GDM1 (cell line): Measurements from ENCODE around the gene CFHR1.
"Not testable (repeated sequence)": the region's sequence is repeated elsewhere in the genome, so short reads cannot be mapped to it uniquely, and the experiment has no call there.

Experiments used
- DNase-seq: peaks from one replicate; lab custom pipeline; 2025; lab: John Stamatoyannopoulos, UW

Gene CFHR1

GRCh38 chr1:196819531-196819930, at the start of gene CFHR1:
Gene CFHR1, plus strand, starts transcription at chr1:196819731. Its CDS starts 114 bp downstream, at chr1:196819845.
- not testable (repeated sequence) for DNase-seq

GRCh38 chr1:196769823-196770222, 49.7 kb upstream of the CFHR1 start:
- not testable (repeated sequence) for DNase-seq

- no peak for DNase-seq
Measured at GRCh38 chr1:196773713-196774112, 45.8 kb upstream of the CFHR1 start.

GRCh38 chr1:196774175-196774574, 45.4 kb upstream of the CFHR1 start:
- DNase-seq: no peak

GRCh38 chr1:196774603-196775002, 44.9 kb upstream of the CFHR1 start, which contains the start of gene CFHR3:
Gene CFHR3, plus strand, starts transcription at chr1:196774840. Its CDS starts 47 bp downstream, at chr1:196774887.
- DNase-seq: no peak

- DNase-seq: no peak
Measured at GRCh38 chr1:196777603-196778002, 41.9 kb upstream of the CFHR1 start.

- DNase-seq: no peak
Measured at GRCh38 chr1:196779093-196779492, 40.4 kb upstream of the CFHR1 start.

- not testable (repeated sequence) for DNase-seq
Measured at GRCh38 chr1:196791252-196791651, 28.3 kb upstream of the CFHR1 start.

GRCh38 chr1:196794103-196794502, 25.4 kb upstream of the CFHR1 start:
- DNase-seq: not testable (repeated sequence)

- no peak for DNase-seq
Measured at GRCh38 chr1:196797891-196798290, 21.6 kb upstream of the CFHR1 start.

- DNase-seq: not testable (repeated sequence)
Measured at GRCh38 chr1:196801920-196802319, 17.6 kb upstream of the CFHR1 start.

GRCh38 chr1:196808529-196809235, 10.8 kb upstream of the CFHR1 start:
- DNase-seq: no peak

GRCh38 chr1:196817442-196817841, 2.1 kb upstream of the CFHR1 start:
- not testable (repeated sequence) for DNase-seq

- not testable (repeated sequence) for DNase-seq
Measured at GRCh38 chr1:196827860-196828259, 8.3 kb downstream of the CFHR1 start.

- DNase-seq: not testable (repeated sequence)
Measured at GRCh38 chr1:196849613-196850492, 30.3 kb downstream of the CFHR1 start.

- no peak for DNase-seq
Measured at GRCh38 chr1:196856053-196856452, 36.5 kb downstream of the CFHR1 start.

GRCh38 chr1:196857188-196857587, 37.7 kb downstream of the CFHR1 start:
- DNase-seq: no peak

- no peak for DNase-seq
Measured at GRCh38 chr1:196858811-196859210, 39.3 kb downstream of the CFHR1 start.

GRCh38 chr1:196860323-196860884, 40.9 kb downstream of the CFHR1 start:
- DNase-seq: no peak

GRCh38 chr1:196861429-196861828, 41.9 kb downstream of the CFHR1 start:
- DNase-seq: no peak

- no peak for DNase-seq
Measured at GRCh38 chr1:196866974-196867373, 47.4 kb downstream of the CFHR1 start.

- DNase-seq: no peak
Measured at GRCh38 chr1:196873385-196873784, 53.9 kb downstream of the CFHR1 start.

- DNase-seq: no peak
Measured at GRCh38 chr1:196875935-196876334, 56.4 kb downstream of the CFHR1 start.
